Fibroblast of gingiva (primary cell): ENCODE measurements around the gene FAM193A.
"Not testable (repeated sequence)": the region's sequence is repeated elsewhere in the genome, so short reads cannot be mapped to it uniquely, and the experiment has no call there.

ENCODE experiments used
- DNase-seq: peaks from one replicate; pipeline ENCODE4 v3.0.0-alpha.2; 2011; ENCODE audit warnings: low read depth

FAM193A gene

DNA sequence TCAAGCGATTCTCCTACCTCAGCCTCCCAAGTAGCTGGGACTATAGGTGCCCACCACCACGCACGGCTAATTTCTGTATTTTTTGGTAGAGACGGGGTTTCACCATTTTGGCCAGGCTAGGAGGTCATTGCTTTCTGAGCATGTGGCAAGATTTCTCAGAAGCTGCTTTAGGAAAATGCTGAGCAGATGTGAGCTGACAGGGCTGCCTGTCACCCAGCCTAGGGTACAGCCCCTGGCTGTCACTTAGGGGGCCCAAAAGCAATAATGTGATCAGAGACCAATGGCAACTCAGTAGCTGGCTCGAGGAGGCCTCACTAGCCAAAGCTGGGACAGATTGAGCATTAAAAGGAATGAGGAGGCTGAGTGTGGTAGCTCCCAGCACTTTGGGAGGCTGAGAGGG is 154.9 kb downstream of the FAM193A start:
- DNase-seq: no peak

DNA sequence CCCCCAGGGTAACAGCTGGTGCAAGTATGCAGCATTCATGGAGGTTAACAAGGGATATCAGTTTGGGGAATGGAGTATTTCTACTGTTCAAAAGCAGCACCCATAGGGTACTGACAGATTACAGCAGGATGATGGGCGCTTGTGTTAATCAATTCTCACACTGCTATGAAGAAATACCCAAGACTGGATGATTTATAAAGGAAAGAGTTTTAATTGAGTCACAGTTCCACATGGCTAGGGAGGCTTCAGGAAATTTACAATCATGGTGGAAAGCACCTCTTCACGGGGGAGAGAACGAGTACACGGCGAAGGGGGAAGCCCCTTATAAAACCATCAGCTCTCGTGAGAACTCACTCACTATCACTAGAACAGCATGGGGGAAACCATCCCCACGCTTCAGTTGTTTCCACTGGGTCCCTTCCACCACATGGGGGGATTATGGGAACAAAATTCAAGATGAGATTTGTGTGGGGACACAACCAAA is 155.5 kb downstream of the FAM193A start:
- DNase-seq: no peak

DNA sequence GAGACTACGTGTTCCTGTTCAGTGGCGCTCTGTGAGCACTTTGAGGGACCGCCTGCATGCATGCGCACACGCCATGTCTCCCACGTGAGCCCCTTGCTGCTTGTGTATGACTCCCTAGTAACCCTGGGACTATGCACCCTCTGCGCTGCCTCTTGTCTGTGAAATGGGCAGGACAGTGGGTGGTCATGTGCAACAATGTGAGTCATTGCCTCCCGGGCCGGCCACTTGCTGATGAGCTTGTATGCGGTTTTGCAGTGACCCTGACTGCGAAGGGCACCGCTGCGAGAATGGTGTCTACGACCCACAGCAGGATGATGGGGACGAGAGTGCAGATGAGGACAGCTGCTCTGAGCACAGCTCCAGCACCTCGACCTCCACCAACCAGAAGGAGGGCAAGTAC is 158.2 kb downstream of the FAM193A start:
- DNase-seq: no peak

DNA sequence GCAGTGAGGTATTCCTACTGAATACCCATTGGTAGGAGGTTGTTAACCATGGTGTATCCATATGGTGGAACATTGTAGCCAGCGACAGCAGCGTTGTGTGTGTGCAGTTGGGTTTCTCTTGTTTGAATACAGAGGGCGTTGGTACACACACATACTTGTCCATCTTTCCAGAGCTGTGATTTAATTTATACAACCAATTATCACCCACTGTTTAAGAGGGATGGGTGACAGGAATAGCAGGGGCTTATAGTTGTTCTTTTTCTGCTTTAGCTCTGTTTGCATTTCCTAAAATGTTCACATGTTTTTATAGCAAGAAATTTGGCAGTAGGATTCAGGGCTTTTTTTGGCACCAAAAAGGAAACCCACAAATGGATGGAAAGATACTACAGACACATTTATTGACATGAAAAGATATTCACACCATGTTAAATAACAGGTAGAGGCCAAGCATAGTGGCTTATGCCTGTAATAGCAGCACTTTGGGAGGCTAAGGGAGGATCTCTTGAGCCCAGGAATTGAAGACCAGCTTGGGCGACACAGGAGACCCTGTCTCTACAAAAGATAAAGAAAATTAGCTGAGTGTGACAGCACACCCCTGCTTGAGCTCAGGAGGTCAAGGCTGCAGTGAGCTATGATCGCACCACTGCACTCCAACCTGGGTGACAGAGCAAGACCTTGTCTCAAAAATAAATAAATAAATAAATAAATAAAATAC is 159.1 kb downstream of the FAM193A start:
- no peak for DNase-seq

DNA sequence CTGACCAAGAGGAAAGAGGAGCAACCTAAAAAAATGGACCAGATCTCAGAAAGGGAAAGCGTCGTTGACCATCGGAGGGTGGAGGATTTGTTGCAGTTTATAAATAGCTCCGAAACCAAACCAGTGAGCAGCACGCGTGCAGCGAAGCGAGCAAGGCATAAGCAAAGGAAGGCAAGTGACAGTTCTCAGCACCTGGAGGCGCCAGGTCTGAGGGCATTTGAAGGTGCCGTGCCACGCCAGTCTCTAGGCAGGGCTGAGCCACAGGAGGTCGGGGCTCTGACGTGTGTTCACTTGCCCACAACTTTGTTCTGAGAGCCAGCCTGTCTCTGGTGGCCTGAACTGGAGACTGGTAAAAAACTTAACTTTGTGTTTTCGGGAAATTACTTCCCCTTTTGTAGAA is 160.0 kb downstream of the FAM193A start:
- no peak for DNase-seq

DNA sequence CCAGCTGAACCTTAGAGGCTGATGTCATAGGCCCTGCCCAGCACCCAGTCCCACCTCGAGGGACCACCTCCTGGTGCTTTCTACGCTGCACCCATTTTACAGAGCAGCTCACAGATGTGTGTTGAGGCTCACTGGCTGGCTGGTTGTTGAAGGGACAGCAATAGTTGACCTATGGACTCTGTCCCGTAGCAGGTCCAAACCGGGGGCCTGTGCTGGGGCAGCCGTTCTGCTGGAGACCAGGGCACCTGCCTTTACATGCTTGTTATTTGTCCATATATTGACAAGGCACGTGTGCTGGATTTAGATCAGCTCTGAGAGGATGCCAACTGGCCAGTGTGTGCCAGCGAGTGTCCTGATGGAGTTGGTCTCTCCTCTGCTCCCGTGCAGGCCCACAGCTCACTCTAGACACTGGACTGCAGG is 161.6 kb downstream of the FAM193A start:
- DNase-seq: no peak

DNA sequence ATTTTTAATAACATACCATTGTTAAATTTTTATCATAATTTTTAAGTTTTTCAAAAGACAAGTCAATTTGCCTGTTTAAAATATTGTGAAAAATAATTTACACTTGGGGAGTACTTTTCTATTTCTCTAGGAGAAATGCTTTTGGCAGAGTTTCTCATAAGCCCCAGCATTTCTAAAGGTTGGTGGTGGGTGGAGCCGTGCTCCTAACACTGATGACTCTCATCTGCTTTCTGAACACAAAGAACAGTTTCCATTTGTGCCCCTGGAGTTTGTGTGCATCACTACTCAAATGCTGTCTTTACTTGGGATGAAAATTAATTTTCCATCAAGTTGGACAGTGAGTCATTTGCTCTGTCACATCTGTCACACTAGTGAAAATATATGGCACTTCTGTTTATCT is 162.1 kb downstream of the FAM193A start:
- no peak for DNase-seq

DNA sequence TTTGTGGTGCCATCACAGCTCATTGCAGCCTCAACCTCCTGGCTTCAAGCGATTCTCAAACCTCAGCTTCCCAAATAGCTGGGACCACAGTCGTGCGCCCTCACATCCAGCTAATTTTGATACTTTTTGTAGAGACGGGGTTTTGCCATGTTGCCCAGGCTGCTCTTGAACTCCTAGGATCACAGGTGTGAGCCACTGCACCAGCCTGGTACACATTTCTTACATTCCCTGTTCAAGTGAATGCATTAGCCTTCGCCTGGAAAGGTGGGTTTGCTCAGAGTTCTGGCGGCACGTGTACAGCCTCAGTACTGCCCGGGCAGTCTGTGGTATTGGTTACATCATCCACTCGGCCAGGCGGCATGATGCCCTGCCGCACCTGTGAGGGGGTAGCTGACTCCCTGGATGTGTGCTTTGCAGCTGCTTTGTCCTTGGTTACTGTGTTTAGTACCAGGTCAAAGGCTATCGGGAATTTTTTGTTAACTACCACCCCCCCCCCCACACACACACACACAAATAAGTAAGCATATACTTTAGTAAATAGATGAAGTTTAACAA is 162.6 kb downstream of the FAM193A start:
- DNase-seq: no peak

DNA sequence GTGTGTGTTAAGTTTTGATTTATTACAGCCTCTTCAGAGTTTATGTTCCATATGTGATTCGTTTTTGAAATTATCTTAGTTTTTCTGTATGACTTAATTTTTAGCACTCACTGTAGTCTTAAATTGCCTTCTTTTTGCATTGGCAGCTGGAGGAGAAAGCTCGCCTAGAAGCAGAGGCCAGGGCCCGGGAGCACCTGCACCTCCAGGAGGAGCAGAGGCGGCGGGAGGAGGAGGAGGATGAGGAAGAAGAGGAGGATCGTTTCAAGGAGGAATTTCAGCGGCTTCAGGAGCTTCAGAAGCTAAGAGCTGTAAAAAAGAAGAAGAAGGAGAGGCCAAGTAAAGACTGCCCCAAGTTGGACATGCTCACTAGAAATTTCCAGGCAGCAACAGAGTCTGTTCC is 163.1 kb downstream of the FAM193A start:
- no peak for DNase-seq

DNA sequence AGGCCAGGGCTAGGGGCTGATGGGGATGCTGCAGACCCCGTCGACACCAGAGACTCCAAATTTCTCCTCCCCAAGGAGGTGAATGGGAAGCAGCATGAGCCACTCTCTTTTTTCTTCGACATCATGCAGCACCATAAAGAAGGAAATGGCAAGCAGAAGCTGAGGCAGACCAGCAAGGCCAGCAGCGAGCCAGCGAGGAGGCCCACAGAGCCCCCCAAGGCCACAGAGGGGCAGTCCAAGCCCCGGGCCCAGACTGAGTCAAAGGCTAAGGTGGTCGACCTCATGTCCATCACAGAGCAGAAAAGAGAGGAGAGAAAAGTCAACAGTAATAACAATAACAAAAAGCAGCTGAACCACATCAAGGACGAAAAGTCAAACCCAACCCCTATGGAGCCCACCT is 163.6 kb downstream of the FAM193A start:
- no peak for DNase-seq

DNA sequence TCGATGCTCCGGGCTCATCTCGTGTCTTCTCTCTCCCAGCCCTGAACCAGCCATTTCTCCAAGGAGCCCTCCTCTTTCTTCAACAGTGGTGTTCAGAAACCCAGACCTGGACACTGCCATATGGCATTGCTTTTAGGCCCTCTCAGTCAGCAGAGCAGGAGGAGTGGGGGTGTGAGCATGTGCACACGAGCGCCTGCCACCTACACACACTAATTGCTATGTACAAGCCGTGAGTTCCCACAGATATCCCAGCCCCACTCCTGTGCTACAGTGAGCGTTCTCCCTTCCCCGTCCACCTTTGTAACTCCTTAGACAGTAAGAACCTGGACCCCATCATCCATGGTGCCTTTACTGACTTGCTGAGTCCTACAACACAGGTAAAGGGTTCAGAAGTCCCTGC is 165.9 kb downstream of the FAM193A start:
- DNase-seq: no peak

DNA sequence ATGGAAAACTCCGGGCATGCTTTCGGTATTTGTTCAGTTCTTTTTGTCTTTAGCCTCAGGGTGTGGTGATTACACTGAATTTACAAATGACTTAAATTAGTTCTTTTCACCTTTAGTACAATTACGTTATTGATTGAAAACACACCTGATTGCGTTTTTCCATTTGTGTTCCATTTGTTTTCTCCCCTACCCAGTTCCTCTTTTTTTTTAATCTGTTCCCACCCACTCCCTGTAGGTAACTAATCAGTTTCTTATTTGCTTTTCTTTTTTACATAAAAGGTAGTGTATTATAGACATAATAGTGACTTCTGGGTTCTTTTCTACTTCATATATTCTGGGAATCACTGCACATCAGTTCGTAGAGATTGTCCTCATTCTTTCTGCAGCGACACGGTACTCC is 166.3 kb downstream of the FAM193A start:
- DNase-seq: no peak

DNA sequence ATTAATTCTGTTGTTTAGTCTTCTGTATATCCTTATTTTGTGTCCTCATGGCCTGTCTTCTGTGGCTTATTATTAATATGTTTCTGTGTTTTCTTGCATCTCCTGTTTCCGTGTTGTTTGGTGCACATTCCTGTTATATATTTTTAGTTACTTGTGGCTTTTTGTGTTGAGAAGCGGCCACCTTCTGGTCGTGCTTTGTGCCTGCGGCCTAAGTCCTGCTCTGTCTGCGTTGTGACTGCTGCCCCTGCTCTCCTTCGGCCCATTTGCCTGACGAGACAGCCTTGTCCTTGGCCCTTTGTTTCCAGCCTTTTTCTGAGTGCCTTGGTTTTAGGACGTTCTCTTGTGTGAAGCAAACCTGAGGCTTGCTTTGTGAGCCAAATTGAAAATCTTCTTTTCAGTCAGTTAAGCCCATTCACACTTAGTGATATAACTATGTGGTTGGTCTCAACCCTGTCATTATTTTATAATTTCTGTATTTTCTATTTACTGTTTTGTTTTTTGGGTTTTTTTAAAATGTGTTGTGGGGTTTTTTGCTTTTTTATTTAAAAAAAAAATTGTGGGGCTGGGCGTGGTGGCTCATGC is 175.9 kb downstream of the FAM193A start:
- DNase-seq: no peak

DNA sequence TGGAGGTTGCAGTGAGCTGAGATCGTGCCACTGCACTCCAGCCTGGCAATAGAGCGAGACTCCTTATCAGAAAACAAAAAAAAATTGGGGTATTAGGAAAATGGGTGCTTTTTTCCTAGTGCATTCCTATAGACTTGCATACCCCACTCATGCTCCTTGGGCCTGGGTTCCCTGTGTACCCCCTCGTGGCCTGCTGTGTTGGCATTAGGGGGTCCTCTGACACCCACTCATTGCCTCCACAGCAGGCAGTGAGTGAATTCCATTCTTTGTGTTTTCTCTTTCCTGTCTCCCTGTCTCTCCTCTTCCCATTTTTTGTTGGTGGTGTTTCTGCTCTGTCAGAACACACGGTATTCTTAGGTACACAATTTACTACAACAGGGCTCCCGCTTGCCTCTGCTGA is 176.9 kb downstream of the FAM193A start:
- DNase-seq: no peak

DNA sequence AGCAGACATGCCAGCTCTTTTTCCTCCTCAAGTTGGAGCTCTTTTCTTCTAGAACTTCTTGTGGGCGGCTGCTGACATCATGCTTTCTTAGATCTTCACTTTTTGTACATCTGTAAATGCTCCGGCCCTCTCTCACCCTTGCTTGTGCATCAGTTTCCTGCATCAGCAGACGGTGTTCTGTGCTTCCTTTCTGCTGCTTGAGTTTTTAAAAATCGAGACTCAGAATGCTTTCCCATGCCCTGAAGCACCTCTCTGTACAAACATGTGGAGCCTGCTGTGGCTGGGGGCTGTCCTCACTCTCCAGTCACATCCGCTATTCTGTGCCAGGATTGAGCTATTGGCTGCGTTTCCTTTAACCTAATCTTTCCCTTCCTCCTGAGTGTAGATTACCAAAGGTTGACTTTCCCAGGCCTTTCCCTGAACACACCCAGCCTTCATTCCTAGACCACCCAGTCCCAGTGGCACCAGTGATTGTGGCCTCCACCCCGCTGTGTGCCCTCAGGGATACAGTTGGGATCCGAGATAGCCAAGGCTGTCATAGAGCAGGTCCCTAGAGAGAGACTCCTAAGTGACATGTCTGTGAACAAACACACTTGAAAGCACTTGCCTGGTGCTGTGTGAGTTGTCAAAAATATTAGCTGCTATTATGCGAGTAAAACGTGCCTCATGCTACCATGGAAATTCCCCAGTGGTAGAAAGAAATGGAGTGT is 177.8 kb downstream of the FAM193A start:
- DNase-seq: no peak

DNA sequence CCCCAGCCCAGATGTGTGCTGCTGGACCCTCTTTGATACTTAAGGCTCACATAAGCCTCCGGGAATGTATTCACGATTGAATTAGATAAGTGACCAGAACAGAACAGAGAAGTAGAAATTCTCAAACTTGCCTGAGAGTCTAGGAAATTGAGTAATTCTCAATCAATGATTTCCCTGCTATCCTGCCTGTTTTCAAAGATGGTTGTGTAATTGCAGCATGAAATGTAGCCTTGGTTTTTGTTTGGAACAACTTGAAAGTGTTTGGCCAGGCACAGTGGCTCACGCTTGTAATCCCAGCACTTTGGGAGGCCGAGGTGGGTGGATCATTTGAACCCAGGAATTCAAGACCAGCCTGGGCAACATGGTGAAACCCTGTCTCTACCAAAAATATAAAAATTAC is 178.5 kb downstream of the FAM193A start:
- DNase-seq: no peak

DNA sequence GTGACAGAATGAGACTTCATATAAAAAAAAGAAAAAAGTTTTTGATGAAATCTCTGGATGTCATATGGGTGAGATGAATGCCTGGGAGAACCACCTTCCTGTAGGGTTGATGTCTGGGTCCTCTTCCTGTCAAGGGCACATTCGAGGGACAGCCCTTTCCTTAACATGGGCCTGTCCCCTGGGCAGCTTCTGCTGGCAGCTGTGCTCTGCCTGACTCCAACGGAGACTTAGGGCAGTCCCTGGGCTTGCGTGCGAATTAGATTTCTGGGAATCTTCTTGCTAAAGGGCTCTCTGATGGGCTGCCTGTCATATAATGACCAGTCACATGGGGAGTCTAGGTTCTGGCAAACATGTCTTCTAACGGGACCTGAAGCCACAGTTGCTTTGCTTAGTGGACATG is 179.0 kb downstream of the FAM193A start:
- DNase-seq: no peak

DNA sequence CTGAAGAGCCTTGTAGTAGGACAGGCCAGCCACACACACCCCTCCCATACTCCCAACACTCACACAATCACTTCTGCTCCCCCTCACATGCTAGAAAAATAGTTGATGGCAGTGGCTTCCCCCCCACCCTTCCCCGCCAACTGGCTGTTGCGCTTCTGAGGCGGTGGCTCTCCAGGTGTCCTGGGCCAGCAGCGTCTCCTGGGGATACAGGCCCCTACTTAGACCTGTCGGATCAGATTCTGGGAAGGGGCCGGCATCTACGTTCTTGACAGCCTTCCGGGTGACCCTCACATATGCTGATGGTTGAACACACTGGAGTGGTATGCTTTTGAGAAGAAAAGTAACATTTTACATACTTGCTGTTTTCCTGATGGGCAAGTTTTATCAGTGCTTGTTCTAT is 179.8 kb downstream of the FAM193A start:
- no peak for DNase-seq

DNA sequence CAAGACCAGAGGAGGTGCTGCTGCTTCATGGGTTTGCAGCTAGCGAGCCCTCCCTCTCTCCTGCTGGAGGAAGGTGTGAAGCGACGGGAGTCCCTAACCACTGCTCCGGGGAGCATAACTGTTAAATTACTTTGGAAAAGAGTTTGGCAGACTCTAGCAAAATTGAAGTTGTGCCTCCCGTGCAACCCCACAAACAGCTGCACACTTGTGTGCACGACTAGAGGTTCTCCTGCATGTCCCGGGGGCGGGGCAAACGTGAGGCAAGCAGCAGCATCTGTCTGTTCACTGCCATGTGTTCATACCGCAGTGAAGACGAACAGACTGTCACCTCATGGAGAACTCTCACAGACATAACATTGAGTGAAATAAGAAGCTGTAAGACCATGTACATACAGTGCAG is 185.1 kb downstream of the FAM193A start:
- DNase-seq: no peak

DNA sequence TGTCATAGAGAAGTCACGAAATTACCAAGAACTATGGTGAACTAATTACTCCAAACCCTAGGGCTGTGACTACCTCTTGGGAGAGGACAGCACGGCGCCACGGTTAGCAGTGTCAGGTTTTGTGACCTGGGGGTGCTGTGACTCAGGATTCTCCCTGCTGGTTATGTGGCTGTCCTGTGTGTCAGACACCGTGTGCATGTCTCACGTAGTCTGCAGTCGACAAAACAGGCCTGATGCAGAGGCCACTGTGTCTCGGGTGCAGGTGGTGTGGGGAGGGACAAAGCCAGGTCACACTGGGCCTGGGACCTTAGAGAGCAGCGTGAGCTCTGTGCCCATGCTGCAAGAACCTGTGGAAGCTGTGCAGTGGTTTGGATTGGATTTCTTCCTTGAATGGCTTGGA is 185.6 kb downstream of the FAM193A start:
- DNase-seq: no peak

DNA sequence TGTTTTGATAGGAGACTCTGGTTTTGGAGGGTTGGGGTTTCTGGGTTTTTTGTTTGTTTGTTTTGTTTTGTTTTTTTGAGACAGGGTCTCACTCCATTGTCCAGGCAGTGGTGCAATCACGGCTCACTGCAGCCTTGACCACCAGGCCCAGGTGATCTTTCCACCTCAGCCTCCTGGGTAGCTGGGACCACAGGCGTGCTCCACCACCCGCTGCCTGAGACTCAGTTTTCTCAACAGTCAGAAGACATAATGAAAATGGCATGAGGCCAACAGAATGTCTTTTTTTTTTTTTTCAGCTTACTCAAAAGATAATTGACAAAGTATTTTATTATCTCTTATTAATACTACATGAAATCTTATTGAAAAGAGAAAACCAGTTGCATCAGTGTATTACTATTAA is 187.3 kb downstream of the FAM193A start:
- DNase-seq: no peak

DNA sequence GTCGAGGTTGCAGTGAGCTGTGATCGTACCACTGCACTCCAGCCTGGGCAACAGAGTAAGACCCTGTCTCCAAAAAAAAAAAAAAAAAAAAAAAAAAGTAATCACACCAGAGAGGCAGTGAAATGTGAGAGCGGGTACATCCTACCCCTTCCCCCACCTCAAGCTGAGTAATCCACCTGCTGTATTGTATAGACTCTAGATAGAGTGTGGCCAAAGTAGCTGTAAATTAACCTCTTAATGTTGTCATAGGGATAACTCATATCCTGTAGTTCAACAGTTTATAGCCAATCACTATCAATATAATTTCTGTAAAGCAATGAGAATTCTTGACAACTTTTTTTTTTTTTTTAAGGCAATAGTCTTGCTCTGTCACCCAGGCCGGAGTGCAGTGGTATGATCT is 188.9 kb downstream of the FAM193A start:
- DNase-seq: no peak

DNA sequence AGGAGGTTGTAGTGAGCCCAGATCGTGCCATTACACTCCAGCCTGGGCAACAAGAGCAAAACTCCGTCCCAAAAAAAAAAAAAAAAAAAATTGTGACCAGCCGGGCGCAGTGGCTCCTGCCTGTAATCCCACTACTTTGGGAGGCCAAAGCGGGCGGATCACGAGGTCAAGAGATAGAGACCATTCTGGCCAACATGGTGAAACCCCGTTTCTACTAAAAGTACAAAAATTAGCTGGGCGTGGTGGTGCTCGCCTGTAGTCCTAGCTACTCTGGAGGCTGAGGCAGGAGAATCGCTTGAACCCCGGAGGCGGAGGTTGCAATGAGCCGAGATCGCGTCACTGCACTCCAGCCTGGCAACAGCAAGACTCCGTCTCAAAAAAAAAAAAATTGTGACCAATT is 190.4 kb downstream of the FAM193A start:
- not testable (repeated sequence) for DNase-seq
